WERI-Rb-1 (cell line): ENCODE data around the gene TNKS2.

Source experiments
- DNase-seq: peaks from one replicate; pipeline ENCODE4 v3.0.0-alpha.2; 2020
- H3K27ac ChIP-seq: fragments of 250-450 bp; sonication (Bioruptor Pico); 2 replicates; pipeline ENCODE4 v1.5.1; 2020; ENCODE audit warnings: mild to moderate bottlenecking, moderate library complexity
- H3K27me3 ChIP-seq: fragments of 250-450 bp; sonication (Bioruptor Pico); 2 replicates; pipeline ENCODE4 v1.5.1; 2021; ENCODE audit warnings: mild to moderate bottlenecking, low read depth, moderate library complexity; ENCODE audit not compliant: insufficient read depth, severe bottlenecking
- H3K36me3 ChIP-seq: fragments of 250-450 bp; sonication (Bioruptor Pico); 2 replicates; pipeline ENCODE4 v1.5.1; 2020; ENCODE audit warnings: mild to moderate bottlenecking, moderate library complexity
- H3K4me3 ChIP-seq: 2 replicates; pipeline ENCODE4 v1.5.1; 2011; ENCODE audit warnings: low read depth, mild to moderate bottlenecking, control low read depth, low read length
- H3K9me3 ChIP-seq: fragments of 250-450 bp; sonication (Bioruptor Pico); 2 replicates; pipeline ENCODE4 v1.5.1; 2021; ENCODE audit warnings: mild to moderate bottlenecking, moderate library complexity; ENCODE audit not compliant: severe bottlenecking
- CTCF ChIP-seq: IDR thresholded peaks from 2 replicates; pipeline ENCODE4 v1.5.1; 2011; ENCODE audit warnings: low read depth, mild to moderate bottlenecking, control low read depth, inconsistent platforms, low read length

TNKS2 gene

GRCh38 chr10:91909117-91909677, 111.0 kb downstream of the TNKS2 start, which contains the start of gene FGFBP3:
FGFBP3 (minus strand) TSS chr10:91909486; CDS start chr10:91908969, 517 bp downstream.
- no peak for TF ChIP-seq CTCF
- Histone ChIP-seq H3K9me3 (no peaks in the 10 kb centered on the region), H3K27ac (peak within 1 kb of the TSS; percentile 58), H3K27me3 (no peaks in the 10 kb centered on the region), H3K36me3 (peaks cover 6% of the 10 kb centered on the region; the same call in 1 of the 2 replicates), H3K4me3 (peak within 1 kb of the TSS; percentile 84)
- peak; percentile 84 for DNase-seq

DNA sequence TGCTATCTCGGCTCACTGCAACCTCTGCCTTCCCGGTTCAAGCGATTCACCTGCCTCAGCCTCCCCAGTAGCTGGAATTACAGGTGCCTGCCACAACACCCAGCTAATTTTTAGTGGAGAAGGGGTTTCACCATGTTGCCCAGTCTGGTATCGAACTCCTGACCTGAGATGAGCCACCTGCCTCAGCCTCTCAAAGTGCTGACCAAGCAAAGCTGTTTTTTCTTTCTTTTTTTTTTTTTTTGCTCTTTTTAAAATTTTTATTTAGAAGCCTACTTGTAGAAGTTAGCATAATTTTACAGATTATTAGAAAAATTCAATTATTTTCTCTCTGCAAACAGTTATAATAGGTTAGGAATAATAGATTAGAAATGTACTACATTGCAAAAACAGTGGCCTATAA, 112.2 kb downstream of the TNKS2 start:
- peaks cover 6% of the 10 kb centered on the region; the same call in 1 of the 2 replicates for H3K36me3 ChIP-seq
- TF ChIP-seq CTCF = no peak
- DNase-seq = no peak
- no peak overlapping the region for H3K27ac ChIP-seq
- H3K4me3 ChIP-seq = no peak overlapping the region
- H3K9me3 ChIP-seq = no peaks in the 10 kb centered on the region
- H3K27me3 ChIP-seq = no peaks in the 10 kb centered on the region
